Measurements from ENCODE around the gene CBARP.

Gene CBARP

DNA sequence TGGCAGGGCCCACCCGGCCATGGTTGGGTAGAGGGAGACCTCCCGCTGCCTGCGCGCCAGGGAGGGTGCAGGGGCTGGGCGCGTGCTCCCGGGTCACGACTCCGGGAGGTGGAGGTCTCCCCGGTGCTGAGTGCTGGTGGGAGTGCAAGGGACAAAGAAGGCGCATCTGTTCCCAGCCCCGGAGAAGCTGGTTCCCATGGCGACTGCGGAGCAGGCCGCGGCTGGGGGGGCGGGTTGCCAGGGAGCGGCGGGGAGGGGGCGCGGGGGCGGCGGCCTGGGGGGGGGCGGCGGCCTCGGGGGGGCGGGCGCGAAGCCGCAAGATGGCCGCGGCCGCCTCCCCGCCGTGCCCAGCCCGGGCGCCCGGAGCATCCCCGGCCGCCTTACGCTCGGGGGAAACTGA lies 1.2 kb downstream of the CBARP start:
- no peak for DNase-seq

DNA sequence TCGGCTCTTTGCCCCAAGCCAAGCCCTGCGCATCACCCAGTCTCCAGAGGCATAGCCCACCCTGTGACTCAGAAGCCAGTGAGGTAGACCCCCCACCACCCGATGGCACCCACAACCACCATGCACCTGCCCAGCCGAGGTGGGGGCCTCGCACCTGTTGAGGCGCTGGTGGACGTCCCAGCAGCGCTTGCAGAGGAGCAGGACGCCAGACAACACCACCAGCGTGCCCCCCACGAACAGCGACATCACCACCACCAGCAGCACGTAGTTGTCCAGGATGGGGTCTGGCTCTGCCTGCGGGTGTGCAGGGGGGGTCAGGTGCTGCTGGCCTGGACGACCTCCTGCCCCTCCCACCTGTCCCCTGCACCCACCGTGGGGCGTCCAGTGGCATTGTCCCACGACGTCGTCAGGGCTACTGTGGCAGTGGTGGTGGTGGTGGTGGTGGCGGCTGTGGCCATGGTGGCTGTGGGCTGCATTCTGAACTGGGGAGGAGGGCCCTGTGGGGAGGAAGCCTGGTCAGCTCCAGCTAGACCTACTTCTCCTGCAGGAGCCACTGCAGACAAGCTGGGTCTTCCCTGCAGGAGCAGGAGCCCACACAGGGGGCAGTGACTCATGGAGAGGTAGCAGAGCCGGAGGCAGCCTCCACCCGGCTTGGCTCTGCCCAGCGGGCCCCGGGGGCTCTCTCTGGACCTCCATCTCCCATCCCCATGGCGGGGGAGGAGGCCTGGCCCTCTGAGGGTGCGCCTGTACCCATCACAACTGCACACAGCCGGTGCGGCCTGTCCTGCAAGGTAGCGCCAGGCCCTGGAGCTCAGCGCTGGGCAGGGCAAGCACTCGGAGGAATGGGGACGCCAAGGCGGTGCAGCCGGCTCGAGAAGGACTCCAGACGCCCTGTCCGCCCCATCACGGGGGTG lies 1.9 kb downstream of the CBARP start:
- no peak for DNase-seq

DNA sequence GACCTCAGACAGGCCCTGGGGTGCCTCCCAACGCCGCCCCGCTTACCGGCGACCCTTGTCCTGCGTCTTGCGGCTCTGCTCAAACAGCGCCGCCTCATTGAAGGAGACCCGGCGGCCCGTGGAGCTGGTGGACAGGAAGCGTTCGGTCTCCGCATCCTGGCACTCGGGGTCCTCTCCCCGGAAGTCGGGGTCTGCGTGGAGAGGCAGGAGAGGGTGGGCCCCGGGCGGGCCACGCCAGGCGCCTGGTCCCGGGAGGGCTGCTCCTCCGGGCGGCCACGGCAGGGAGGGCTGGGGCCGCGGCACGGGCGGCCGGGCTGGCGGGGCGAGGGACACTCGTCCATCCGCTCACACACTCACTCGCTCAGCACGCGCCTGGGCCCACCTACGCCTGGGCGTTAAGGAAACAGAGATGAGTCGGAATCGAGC lies 2.8 kb downstream of the CBARP start:
- DNase-seq = no peak

DNA sequence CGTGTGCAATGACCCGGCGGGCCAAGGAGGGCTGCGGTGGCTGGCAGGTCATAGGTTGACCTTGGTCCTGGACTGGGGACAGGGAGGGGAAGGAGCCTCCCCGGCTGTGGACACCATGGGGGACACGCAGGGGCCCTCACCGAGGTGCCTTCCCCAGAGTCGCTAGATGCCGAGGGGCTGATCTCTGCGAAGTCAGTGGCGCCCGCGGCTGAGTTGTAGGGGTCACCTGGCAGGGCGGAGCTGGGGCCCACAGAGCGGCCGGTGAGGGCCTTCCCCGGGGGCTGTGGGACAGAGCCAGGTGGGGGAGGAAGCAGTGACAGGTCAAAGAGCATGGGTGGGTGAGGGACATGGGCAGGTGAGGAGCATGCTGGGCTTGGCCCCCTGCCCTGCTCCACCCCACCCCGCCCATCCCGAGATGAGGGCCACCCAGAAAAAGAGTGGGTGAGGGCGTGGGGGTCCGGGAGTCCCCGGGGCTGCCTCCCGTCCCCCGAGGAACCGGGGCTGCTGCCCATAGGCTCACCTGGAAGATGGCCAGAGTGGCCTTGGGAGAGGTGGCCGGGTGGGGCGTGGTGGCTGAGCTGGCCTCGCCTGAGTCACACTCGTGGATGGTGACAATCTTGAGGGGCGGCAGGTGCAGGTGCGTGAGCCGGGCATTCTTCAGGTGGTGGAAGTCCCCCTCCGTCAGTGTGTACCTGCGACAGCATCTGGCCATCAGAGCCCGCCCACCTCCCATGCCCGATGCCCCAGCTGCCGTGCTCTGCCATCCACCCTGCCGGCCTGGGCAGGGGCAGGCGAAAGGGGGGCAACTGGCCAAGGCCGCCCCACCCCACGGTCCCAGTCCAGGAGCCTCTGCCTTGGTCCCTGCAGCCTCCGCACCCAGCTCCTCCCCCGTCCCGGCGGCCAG lies 3.5 kb downstream of the CBARP start:
- DNase-seq = no peak

DNA sequence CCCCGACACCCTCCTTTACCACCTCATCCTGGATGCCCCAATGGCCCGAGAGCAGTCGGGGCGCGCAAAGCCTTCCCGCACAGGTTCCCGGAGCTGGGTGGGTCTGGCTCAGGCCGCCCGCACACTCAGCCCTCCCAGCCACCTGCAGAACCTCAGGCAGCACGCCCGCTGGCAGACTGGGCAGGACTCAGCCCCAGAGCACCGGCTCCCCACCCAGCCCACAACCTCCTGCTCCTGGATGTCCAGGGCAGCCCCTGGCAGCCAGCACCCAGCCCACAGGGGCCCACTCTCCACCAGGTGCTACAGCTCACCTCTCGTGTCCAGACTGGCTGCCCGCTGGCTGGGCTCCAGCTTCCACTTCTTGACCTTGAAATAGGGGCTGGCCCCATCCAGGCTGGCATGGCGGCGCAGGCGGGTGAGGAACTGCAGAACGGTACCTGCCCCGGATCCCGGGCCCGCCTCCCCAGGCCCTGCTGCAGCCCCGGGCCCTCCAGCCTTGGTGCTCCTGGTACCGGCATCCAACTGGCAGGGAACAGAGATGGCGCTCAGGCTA lies 4.6 kb downstream of the CBARP start:
- no peak for DNase-seq

GRCh38 chr19:1232652-1233072 lies 5.1 kb downstream of the CBARP start:
- DNase-seq = no peak

GRCh38 chr19:1231729-1232637 lies 5.8 kb downstream of the CBARP start:
- DNase-seq = no peak

DNA sequence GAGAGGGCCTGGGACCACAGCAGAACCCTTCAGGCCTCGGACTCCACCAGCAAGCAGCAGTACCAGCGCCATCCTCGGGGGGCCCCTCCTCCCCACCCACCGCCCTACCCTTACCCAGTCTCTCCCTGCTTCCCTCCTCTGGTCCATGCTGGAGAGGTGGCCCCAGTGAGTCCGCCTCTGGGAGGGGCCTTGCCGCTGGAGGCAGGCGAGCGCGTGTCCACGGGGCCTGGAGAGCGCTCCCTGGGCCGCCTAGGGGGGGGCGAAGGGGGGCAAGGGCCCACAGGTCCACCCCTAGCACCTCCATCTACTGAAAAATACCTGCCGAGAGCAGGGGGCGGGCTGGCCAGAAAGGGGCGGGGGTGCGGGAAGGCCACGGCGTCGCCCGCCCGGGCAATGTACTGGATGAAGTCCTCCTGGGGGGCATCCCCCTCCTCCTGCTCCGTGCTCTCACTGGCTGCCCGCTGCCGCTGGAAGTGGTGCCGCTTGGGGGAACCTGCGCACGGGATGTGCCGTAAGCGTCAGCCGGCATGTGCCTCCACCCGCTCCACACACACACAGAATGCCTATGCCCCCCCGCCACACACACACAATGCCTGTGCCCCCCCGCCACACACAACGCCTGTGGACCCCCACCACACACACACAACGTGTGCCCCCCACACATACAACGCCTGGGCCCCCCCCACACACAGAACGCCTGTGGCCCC lies 6.9 kb downstream of the CBARP start:
- no peak for DNase-seq

- DNase-seq = no peak
Measured at GRCh38 chr19:1229924-1230782, 7.7 kb downstream of the CBARP start.

GRCh38 chr19:1229056-1229923 lies 8.5 kb downstream of the CBARP start:
- DNase-seq = no peak

- no peak for DNase-seq
Measured at GRCh38 chr19:1228161-1228957, 9.4 kb downstream of the CBARP start.

DNA sequence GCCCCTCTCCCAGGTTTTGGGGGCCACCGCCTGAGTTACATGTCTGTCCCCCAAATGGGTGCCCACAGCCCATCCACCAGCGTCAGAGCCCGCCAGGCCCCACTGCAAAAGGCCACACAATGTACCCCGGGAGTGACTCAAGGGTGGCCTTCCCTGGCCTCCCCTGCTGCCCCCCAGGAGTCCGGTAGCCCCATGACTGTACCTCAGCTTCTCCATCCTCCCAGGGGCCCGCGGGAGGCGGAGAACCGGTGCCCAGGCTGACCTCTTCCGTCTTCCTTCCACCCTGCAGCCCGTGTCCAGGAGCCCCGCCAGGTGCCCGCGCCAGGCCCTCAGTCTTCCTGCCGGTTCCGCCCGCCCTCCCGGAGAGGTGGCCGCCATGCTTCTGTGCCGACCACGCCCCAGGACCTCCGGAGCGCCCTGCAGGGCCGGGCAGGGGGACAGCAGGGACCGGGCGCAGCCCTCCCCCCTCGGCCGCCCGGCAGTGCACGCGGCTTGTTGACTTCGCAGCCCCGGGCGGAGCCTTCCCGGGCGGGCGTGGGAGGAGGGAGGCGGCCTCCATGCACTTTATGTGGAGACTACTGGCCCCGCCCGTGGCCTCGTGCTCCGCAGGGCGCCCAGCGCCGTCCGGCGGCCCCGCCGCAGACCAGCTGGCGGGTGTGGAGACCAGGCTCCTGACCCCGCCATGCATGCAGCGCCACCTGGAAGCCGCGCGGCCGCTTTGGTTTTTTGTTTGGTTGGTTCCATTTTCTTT lies 10.3 kb downstream of the CBARP start:
- no peak for DNase-seq

DNA sequence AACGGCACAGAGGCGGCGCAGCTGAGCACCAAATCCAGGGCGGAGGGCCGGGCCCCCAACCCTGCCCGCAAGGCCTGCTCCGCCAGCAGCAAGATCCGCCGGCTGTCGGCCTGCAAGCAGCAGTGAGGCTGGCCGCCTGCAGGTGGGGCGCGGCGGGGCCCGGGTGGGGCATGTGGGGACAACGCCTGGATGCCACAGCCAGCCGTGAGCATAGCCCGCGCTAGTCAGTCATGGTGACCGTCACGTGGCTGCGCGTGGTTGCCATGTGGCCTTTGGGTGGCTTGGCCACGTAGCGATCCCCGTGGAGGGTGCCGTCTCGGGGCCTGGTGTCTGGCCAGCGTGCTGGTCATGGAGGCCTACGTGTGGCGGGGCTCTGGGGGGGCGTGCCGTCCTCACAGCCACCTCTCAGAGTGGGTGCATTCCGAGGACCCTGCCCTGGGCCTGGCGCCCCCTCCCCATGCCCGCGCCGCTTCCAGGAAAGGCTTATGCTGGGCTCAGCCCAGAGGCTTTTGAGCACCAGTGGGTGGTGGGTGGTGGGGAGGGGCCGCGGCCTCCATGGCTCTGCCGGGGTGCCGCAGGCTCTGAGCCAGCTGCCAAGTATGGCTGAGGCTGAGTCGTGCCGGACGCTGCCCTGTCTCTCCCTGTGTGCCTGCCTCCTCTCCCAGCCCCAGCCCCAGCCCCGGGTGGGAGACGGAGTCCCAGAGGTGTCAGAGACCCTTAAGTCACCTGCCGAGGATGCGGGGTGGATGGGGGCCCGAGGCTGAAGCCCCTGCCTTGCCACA lies 11.1 kb downstream of the CBARP start:
- DNase-seq = no peak

DNA sequence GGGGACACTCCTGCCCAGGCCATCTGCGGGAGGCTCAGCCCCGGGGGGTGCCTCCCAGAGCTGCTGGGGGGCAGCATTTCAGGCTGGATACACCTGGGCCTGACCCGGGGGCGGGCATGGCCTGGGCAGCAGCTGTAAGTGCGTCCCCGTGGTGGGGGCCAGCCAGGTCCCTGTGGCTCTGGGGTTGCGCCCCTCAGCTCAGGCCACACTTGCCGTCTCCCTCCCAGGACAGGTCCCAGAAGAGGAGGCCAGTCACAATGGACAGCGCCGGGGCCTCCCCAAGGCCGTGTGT lies 11.6 kb downstream of the CBARP start:
- DNase-seq = no peak

GRCh38 chr19:1225440-1226226 lies 12.2 kb downstream of the CBARP start:
- no peak for DNase-seq

- no peak for DNase-seq
Measured at GRCh38 chr19:1224847-1225246, 13.0 kb downstream of the CBARP start.

All from femur (tissue), 1 donor.